MM.1S (cell line): ENCODE measurements around the gene C16orf89.
"Not testable (repeated sequence)": the region's sequence is repeated elsewhere in the genome, so short reads cannot be mapped to it uniquely, and the experiment has no call there.

Experiments
- DNase-seq: peaks from one replicate; pipeline ENCODE4 v3.0.0-alpha.2; 2015
- H2AFZ ChIP-seq: fragments of 300-600 bp; sonication (generic); 2 replicates; pipeline ENCODE4 v1.6.0; 2016; ENCODE audit warnings: antibody characterized with exemption, low read length
- H3F3A ChIP-seq: fragments of 300-600 bp; sonication (generic); 2 replicates; pipeline ENCODE4 v1.6.1; 2016; ENCODE audit warnings: mild to moderate bottlenecking, antibody characterized with exemption, low read length, moderate library complexity, mixed read lengths; ENCODE audit not compliant: insufficient read depth
- H3K27ac ChIP-seq: fragments of 300-600 bp; sonication (generic); 2 replicates; pipeline ENCODE4 v1.5.1; 2016; ENCODE audit warnings: mild to moderate bottlenecking, low read length
- H3K27me3 ChIP-seq: fragments of 300-600 bp; sonication (generic); replicated peaks from 2 replicates; pipeline ENCODE4 v1.6.0; 2016; ENCODE audit warnings: low read length; ENCODE audit not compliant: insufficient read depth
- H3K36me3 ChIP-seq: fragments of 300-600 bp; sonication (generic); replicated peaks from 2 replicates; pipeline ENCODE4 v1.6.1; 2016; ENCODE audit warnings: mild to moderate bottlenecking, low read length, mixed read lengths; ENCODE audit not compliant: insufficient read depth
- H3K4me1 ChIP-seq: fragments of 300-600 bp; sonication (generic); 2 replicates; pipeline ENCODE4 v1.6.1; 2016; ENCODE audit warnings: low read length, mixed read lengths
- H3K4me2 ChIP-seq: fragments of 300-600 bp; sonication (generic); 2 replicates; pipeline ENCODE4 v1.6.0; 2016; ENCODE audit warnings: low read depth, low read length
- H3K4me3 ChIP-seq: fragments of 300-600 bp; sonication (generic); 2 replicates; pipeline ENCODE4 v1.5.1; 2016; ENCODE audit warnings: low read length, mixed read lengths
- H3K79me2 ChIP-seq: fragments of 300-600 bp; sonication (generic); 2 replicates; pipeline ENCODE4 v1.6.1; 2016; ENCODE audit warnings: mixed run types, low read length, mixed read lengths
- H3K9ac ChIP-seq: fragments of 300-600 bp; sonication (generic); 2 replicates; pipeline ENCODE4 v1.6.1; 2016; ENCODE audit warnings: low read length, mixed read lengths
- H3K9me2 ChIP-seq: fragments of 300-600 bp; sonication (generic); replicated peaks from 2 replicates; pipeline ENCODE4 v1.6.1; 2016; ENCODE audit warnings: mild to moderate bottlenecking, low read length, mixed read lengths; ENCODE audit not compliant: insufficient read depth
- H3K9me3 ChIP-seq: fragments of 300-600 bp; sonication (generic); replicated peaks from 2 replicates; pipeline ENCODE4 v1.6.1; 2016; ENCODE audit warnings: mild to moderate bottlenecking, low read length, mixed read lengths; ENCODE audit not compliant: insufficient read depth
- H4K20me1 ChIP-seq: fragments of 300-600 bp; sonication (generic); 2 replicates; pipeline ENCODE4 v1.6.1; 2016; ENCODE audit warnings: mild to moderate bottlenecking, low read length, moderate library complexity, mixed read lengths; ENCODE audit not compliant: insufficient read depth
- CTCF ChIP-seq: fragments of 300-600 bp; sonication (generic); IDR thresholded peaks from 2 replicates; pipeline ENCODE4 v1.5.1; 2016; ENCODE audit warnings: antibody characterized with exemption, low read length, mixed read lengths

C16orf89 gene

GRCh38 chr16:5090592-5090991 lies 24.8 kb upstream of the C16orf89 start:
- not testable (repeated sequence) for H3K9ac ChIP-seq, H3K4me3 ChIP-seq, H3K9me2 ChIP-seq, H3K79me2 ChIP-seq, H4K20me1 ChIP-seq, H2AFZ ChIP-seq, H3K9me3 ChIP-seq, H3K27ac ChIP-seq, H3K36me3 ChIP-seq, H3K4me2 ChIP-seq, DNase-seq, H3K27me3 ChIP-seq
- Histone ChIP-seq H3F3A (peaks cover 14% of the 10 kb centered on the region), H3K4me1 (peaks cover 12% of the 10 kb centered on the region)

GRCh38 chr16:5089911-5090555 lies 24.3 kb upstream of the C16orf89 start:
- H4K20me1 ChIP-seq, H3K4me2 ChIP-seq, H3K4me1 ChIP-seq, H3K9me2 ChIP-seq, H3K36me3 ChIP-seq, H2AFZ ChIP-seq, H3K9ac ChIP-seq, H3K27ac ChIP-seq, H3K4me3 ChIP-seq, H3K9me3 ChIP-seq, H3K27me3 ChIP-seq, H3K79me2 ChIP-seq, H3F3A ChIP-seq, DNase-seq: not testable (repeated sequence)

GRCh38 chr16:5088936-5089335 lies 23.2 kb upstream of the C16orf89 start:
- H3K4me3 ChIP-seq, H3K9me3 ChIP-seq, H3K9ac ChIP-seq, DNase-seq, H3K4me2 ChIP-seq, H3K9me2 ChIP-seq, H3K79me2 ChIP-seq, H2AFZ ChIP-seq, H3K27me3 ChIP-seq, H4K20me1 ChIP-seq, H3K27ac ChIP-seq, H3K4me1 ChIP-seq, H3F3A ChIP-seq, H3K36me3 ChIP-seq: not testable (repeated sequence)

GRCh38 chr16:5088086-5088790 lies 22.5 kb upstream of the C16orf89 start:
- H3K9ac ChIP-seq, H3F3A ChIP-seq, H3K4me3 ChIP-seq, H3K9me3 ChIP-seq, H3K79me2 ChIP-seq, DNase-seq, H3K9me2 ChIP-seq, H2AFZ ChIP-seq, H3K4me1 ChIP-seq, H3K27me3 ChIP-seq, H3K4me2 ChIP-seq, H3K36me3 ChIP-seq, H3K27ac ChIP-seq, H4K20me1 ChIP-seq: not testable (repeated sequence)

- not testable (repeated sequence) for H3K9me2 ChIP-seq, H3K4me2 ChIP-seq, H2AFZ ChIP-seq, H3K27ac ChIP-seq, H3K9ac ChIP-seq, H3K36me3 ChIP-seq, H3K4me3 ChIP-seq, H3K27me3 ChIP-seq, H3K79me2 ChIP-seq, DNase-seq, H3K4me1 ChIP-seq, H4K20me1 ChIP-seq, H3F3A ChIP-seq, H3K9me3 ChIP-seq
Observed at GRCh38 chr16:5085716-5086115, 20.0 kb upstream of the C16orf89 start.

GRCh38 chr16:5084802-5085201 lies 19.0 kb upstream of the C16orf89 start:
- H2AFZ ChIP-seq, H3K79me2 ChIP-seq, H3K9ac ChIP-seq, H3K4me3 ChIP-seq, H3K36me3 ChIP-seq, H3K27ac ChIP-seq, H3F3A ChIP-seq, H3K4me1 ChIP-seq, H4K20me1 ChIP-seq, H3K9me3 ChIP-seq, H3K27me3 ChIP-seq, H3K9me2 ChIP-seq, H3K4me2 ChIP-seq: not testable (repeated sequence)
- DNase-seq: peak; percentile 45
- TF ChIP-seq CTCF: peak; percentile 51

- not testable (repeated sequence) for H3K9me3 ChIP-seq, DNase-seq, H3K36me3 ChIP-seq, H3F3A ChIP-seq, H2AFZ ChIP-seq, H3K79me2 ChIP-seq, H3K27ac ChIP-seq, H3K4me2 ChIP-seq, H3K27me3 ChIP-seq, H3K4me3 ChIP-seq, H4K20me1 ChIP-seq, H3K4me1 ChIP-seq, H3K9me2 ChIP-seq, H3K9ac ChIP-seq
Observed at GRCh38 chr16:5084099-5084731, 18.5 kb upstream of the C16orf89 start.
